Measurements from ENCODE around the gene MAGI2. TPM values are rescaled to one million over a fixed set of nuclear protein-coding genes. Genes with fewer than 3 reads are reported as not detected.

The MAGI2 gene
- total and polyA plus RNA-seq, 2 experiments from 2014 or later: 10.4 to 26.4 TPM

GRCh38 chr7:79400222-79400621, 53.2 kb downstream of the MAGI2 start (continued):
- TF ChIP-seq REST (IDR thresholded peaks at IDR 0.05; ENCODE audit: unreplicated experiment) (no peak), EZH2phosphoT487 (IDR thresholded peaks at IDR 0.05; ENCODE audit: unreplicated experiment) (no peak), ETS1 (IDR thresholded peaks at IDR 0.05) (no peak), POLR2AphosphoS5 (IDR thresholded peaks at IDR 0.05; ENCODE audit: low read depth) (no peak)

GRCh38 chr7:79398138-79398749, 55.2 kb downstream of the MAGI2 start:
- H3K27ac Mint-ChIP-seq: no peak overlapping the region
- Histone ChIP-seq H3K27me3 (ENCODE audit: insufficient read depth) (no peaks in the 10 kb centered on the region), H4K20me1 (replicated peaks; ENCODE audit: insufficient read depth) (no peaks in the 10 kb centered on the region), H3K9me2 (ENCODE audit: insufficient read depth) (no peaks in the 10 kb centered on the region), H3F3A (replicated peaks; ENCODE audit: low read depth) (no peaks in the 10 kb centered on the region), H3K4me1 (ENCODE audit: insufficient read depth) (no peaks in the 10 kb centered on the region), H3K4me2 (no peak overlapping the region), H3K27ac (ENCODE audit: low read depth) (no peak overlapping the region), H3K79me2 (replicated peaks; ENCODE audit: insufficient read depth) (no peaks in the 10 kb centered on the region), H3K36me3 (ENCODE audit: insufficient read depth) (no peaks in the 10 kb centered on the region), H3K4me3 (no peak overlapping the region), H2AFZ (no peak overlapping the region)
- H3K4me1 Mint-ChIP-seq: no peaks in the 10 kb centered on the region
- H3K4me3 Mint-ChIP-seq: no peak overlapping the region
- ATAC-seq (no peak), DNase-seq (ENCODE audit: low spot score) (no peak)
- no peaks in the 10 kb centered on the region for H3K36me3 Mint-ChIP-seq (ENCODE audit: low read depth)
- H3K9me3 Mint-ChIP-seq: no peaks in the 10 kb centered on the region
- H3K27me3 Mint-ChIP-seq (ENCODE audit: insufficient read depth, low read depth, poor library complexity): no peaks in the 10 kb centered on the region
- TF ChIP-seq ZNF114 (CRISPR knock-in tag; IDR thresholded peaks at IDR 0.05) (no peak), EZH2 (IDR thresholded peaks at IDR 0.05; ENCODE audit: low read depth, unreplicated experiment) (no peak), REST (IDR thresholded peaks at IDR 0.05; ENCODE audit: unreplicated experiment) (no peak), ZNF462 (CRISPR knock-in tag; IDR thresholded peaks at IDR 0.05) (no peak), STAT1 (IDR thresholded peaks at IDR 0.05; ENCODE audit: unreplicated experiment) (no peak), JUNB (IDR thresholded peaks at IDR 0.05; ENCODE audit: unreplicated experiment) (no peak), POLR2AphosphoS5 (IDR thresholded peaks at IDR 0.05; ENCODE audit: low read depth) (no peak), NANOG (IDR thresholded peaks at IDR 0.05; ENCODE audit: borderline replicate concordance) (no peak)
